BLaER1 treated with 17β-estradiol and CSF1 and Interleukin-3, amounts not matched to agents 10 nM and 100 nM (cell line): Measurements from ENCODE around the gene SLC23A3.

Experiments used
- H3K27ac ChIP-seq, 11 experiments: shearing (Covaris generic); formaldehyde crosslinking; 2 replicates each; pipeline ENCODE4 v1.8.1; 2022
- H3K27me3 ChIP-seq, 11 experiments: shearing (Covaris generic); formaldehyde crosslinking; 2 replicates each; pipeline ENCODE4 v1.8.1; 2022
- H3K36me3 ChIP-seq, 11 experiments: shearing (Covaris generic); formaldehyde crosslinking; 2 replicates each; pipeline ENCODE4 v1.8.1; 2022
- H3K4me1 ChIP-seq, 10 experiments: shearing (Covaris generic); formaldehyde crosslinking; 2 replicates each; pipeline ENCODE4 v1.8.1; 2022
- H3K4me2 ChIP-seq, 11 experiments: shearing (Covaris generic); formaldehyde crosslinking; 2 replicates each; pipeline ENCODE4 v1.8.1; 2022
- H3K4me3 ChIP-seq, 10 experiments: shearing (Covaris generic); formaldehyde crosslinking; 2 replicates each; pipeline ENCODE4 v1.8.1; 2022
- H3K9ac ChIP-seq, 11 experiments: shearing (Covaris generic); formaldehyde crosslinking; 2 replicates each; pipeline ENCODE4 v1.8.1; 2022
- H3K9me3 ChIP-seq, 11 experiments: shearing (Covaris generic); formaldehyde crosslinking; replicated peaks in 1 of 11; 2 replicates each; pipeline ENCODE4 v1.8.1; 2022
- H4K20me1 ChIP-seq, 11 experiments: shearing (Covaris generic); formaldehyde crosslinking; 2 replicates each; pipeline ENCODE4 v1.8.1; 2022
- Cebpa-rat ChIP-seq, 11 experiments: shearing (Covaris generic); IDR thresholded peaks; 2 replicates each; pipeline ENCODE4 v1.8.1; 2022

SLC23A3 gene

GRCh38 chr2:219213486-219214071 is 43.8 kb upstream of the SLC23A3 start:
- H3K36me3 ChIP-seq, result peaks cover 26 to 78% (median 57%) of the 10 kb centered on the region in 11 experiments
- no peaks in the 10 kb centered on the region for H3K9me3 ChIP-seq
- peak overlapping the region in 4 of 11 experiments; percentile 2 to 37 (median 15); a peak in 2 of 22 replicates for H3K9ac ChIP-seq
- H3K4me3 ChIP-seq, result no peak overlapping the region
- peaks cover 47 to 61% (median 53%) of the 10 kb centered on the region in 10 experiments for H3K4me1 ChIP-seq
- H3K4me2 ChIP-seq, result no peak overlapping the region
- H3K27me3 ChIP-seq, result no peaks in the 10 kb centered on the region
- H3K27ac ChIP-seq, result peak overlapping the region in 1 of 11 experiments; percentile 1; a peak in 1 of 22 replicates
- peaks cover 0 to 42% (median 5%) of the 10 kb centered on the region in 11 experiments; a peak in 8 of 22 replicates for H4K20me1 ChIP-seq
- no peak for TF ChIP-seq Cebpa-rat (IDR thresholded peaks at IDR 0.05)

GRCh38 chr2:219213026-219213415 is 43.2 kb upstream of the SLC23A3 start:
- no peak overlapping the region for H3K9ac ChIP-seq
- H3K4me1 ChIP-seq, result peaks cover 47 to 61% (median 53%) of the 10 kb centered on the region in 10 experiments
- no peaks in the 10 kb centered on the region for H3K9me3 ChIP-seq
- H3K4me2 ChIP-seq, result no peak overlapping the region
- H3K27me3 ChIP-seq, result no peaks in the 10 kb centered on the region
- TF ChIP-seq Cebpa-rat (IDR thresholded peaks at IDR 0.05), result no peak
- H3K27ac ChIP-seq, result peak overlapping the region in 2 of 11 experiments; percentile 1 to 4; a peak in 1 of 22 replicates
- peaks cover 31 to 84% (median 62%) of the 10 kb centered on the region in 11 experiments for H3K36me3 ChIP-seq
- H3K4me3 ChIP-seq, result no peak overlapping the region
- peaks cover 0 to 47% (median 1%) of the 10 kb centered on the region in 11 experiments; a peak in 10 of 22 replicates for H4K20me1 ChIP-seq

GRCh38 chr2:219210886-219211362 is 41.1 kb upstream of the SLC23A3 start:
- 0 out of 22 replicates have a peak overlapping the region, but pooled peaks of 2 of the 11 experiments have one; percentile 16 to 35 for H3K4me2 ChIP-seq
- H3K27me3 ChIP-seq, result no peaks in the 10 kb centered on the region
- H3K36me3 ChIP-seq, result peaks cover 31 to 80% (median 63%) of the 10 kb centered on the region in 11 experiments
- H3K9ac ChIP-seq, result peak overlapping the region in 5 of 11 experiments; percentile 4 to 84 (median 48); a peak in 4 of 22 replicates
- TF ChIP-seq Cebpa-rat (IDR thresholded peaks at IDR 0.05), result no peak
- no peak overlapping the region; a peak in 1 of 22 replicates for H3K27ac ChIP-seq
- no peaks in the 10 kb centered on the region for H3K9me3 ChIP-seq
- H4K20me1 ChIP-seq, result peaks cover 0 to 49% (median 6%) of the 10 kb centered on the region in 11 experiments; a peak in 11 of 22 replicates
- H3K4me3 ChIP-seq, result no peak overlapping the region
- peaks cover 38 to 54% (median 46%) of the 10 kb centered on the region in 10 experiments for H3K4me1 ChIP-seq

GRCh38 chr2:219210196-219210885 is 40.5 kb upstream of the SLC23A3 start:
- peaks cover 40 to 51% (median 45%) of the 10 kb centered on the region in 10 experiments for H3K4me1 ChIP-seq
- H3K9me3 ChIP-seq, result no peaks in the 10 kb centered on the region
- no peak for TF ChIP-seq Cebpa-rat (IDR thresholded peaks at IDR 0.05)
- peaks cover 0 to 46% (median 6%) of the 10 kb centered on the region in 11 experiments; a peak in 11 of 22 replicates for H4K20me1 ChIP-seq
- H3K9ac ChIP-seq, result peak overlapping the region in 10 of 11 experiments; percentile 20 to 84 (median 50); a peak in 16 of 22 replicates
- peak overlapping the region; percentile 22 to 97 (median 48) for H3K4me2 ChIP-seq
- H3K27me3 ChIP-seq, result no peaks in the 10 kb centered on the region
- peaks cover 31 to 74% (median 63%) of the 10 kb centered on the region in 11 experiments for H3K36me3 ChIP-seq
- no peak overlapping the region for H3K4me3 ChIP-seq
- H3K27ac ChIP-seq, result peak overlapping the region in 8 of 11 experiments; percentile 32 to 63 (median 51); a peak in 15 of 22 replicates

GRCh38 chr2:219209236-219210195 is 39.7 kb upstream of the SLC23A3 start:
- peaks cover 0 to 2% (median 0%) of the 10 kb centered on the region in 11 experiments; a peak in 2 of 22 replicates for H3K9me3 ChIP-seq
- peak overlapping the region; percentile 22 to 97 (median 48) for H3K4me2 ChIP-seq
- H3K9ac ChIP-seq, result peak overlapping the region; percentile 2 to 84 (median 48); a peak in 19 of 22 replicates
- H3K36me3 ChIP-seq, result peaks cover 27 to 66% (median 58%) of the 10 kb centered on the region in 11 experiments
- peaks cover 0 to 41% (median 6%) of the 10 kb centered on the region in 11 experiments; a peak in 11 of 22 replicates for H4K20me1 ChIP-seq
- TF ChIP-seq Cebpa-rat (IDR thresholded peaks at IDR 0.05), result no peak
- no peak overlapping the region for H3K4me3 ChIP-seq
- H3K27me3 ChIP-seq, result no peaks in the 10 kb centered on the region
- peaks cover 40 to 51% (median 45%) of the 10 kb centered on the region in 10 experiments for H3K4me1 ChIP-seq
- H3K27ac ChIP-seq, result peak overlapping the region in 8 of 11 experiments; percentile 32 to 63 (median 51); a peak in 16 of 22 replicates

- no peaks in the 10 kb centered on the region for H3K27me3 ChIP-seq
- peaks cover 40 to 51% (median 45%) of the 10 kb centered on the region in 10 experiments for H3K4me1 ChIP-seq
- H4K20me1 ChIP-seq, result peaks cover 0 to 28% (median 6%) of the 10 kb centered on the region in 11 experiments; a peak in 10 of 22 replicates
- peaks cover 0 to 5% (median 0%) of the 10 kb centered on the region in 11 experiments; a peak in 2 of 22 replicates for H3K9me3 ChIP-seq
- H3K36me3 ChIP-seq, result peaks cover 26 to 52% (median 44%) of the 10 kb centered on the region in 11 experiments
- H3K4me3 ChIP-seq, result peak overlapping the region in 6 of 10 experiments; percentile 59 to 74 (median 64); a peak in 8 of 20 replicates
- H3K27ac ChIP-seq, result peak overlapping the region in 4 of 11 experiments; percentile 43 to 80 (median 62); a peak in 2 of 22 replicates
- TF ChIP-seq Cebpa-rat (IDR thresholded peaks at IDR 0.05), result no peak
- H3K4me2 ChIP-seq, result peak overlapping the region; percentile 86 to 97 (median 95)
- peak overlapping the region; percentile 74 to 84 (median 77); a peak in 19 of 22 replicates for H3K9ac ChIP-seq
Observed at GRCh38 chr2:219207884-219208740, 38.3 kb upstream of the SLC23A3 start.
